Heart left ventricle (tissue), 16 donors: ENCODE measurements around the gene CEP131. TPM values are rescaled to one million over a fixed set of nuclear protein-coding genes. Genes with fewer than 3 reads are reported as not detected.

Experiments
- ATAC-seq, 4 donors: fragments of 200-7000 bp; cut with Tn5 transposase; one replicate each; pipeline ENCODE4 v1.9.1; 2020 to 2022; ENCODE audit warnings: moderate library complexity in 4 of 4, mild to moderate bottlenecking in 3 of 4, moderate number of reproducible peaks in 1 of 4
- DNase-seq, 5 donors: peaks; one replicate each; pipeline ENCODE4 v3.0.0-alpha.2; 2020
- H3K27ac ChIP-seq, 12 donors: fragments of 200-600 bp; sonication (generic) in 4 of 12; one replicate each; pipeline versions ENCODE4 v1.5.0 to v1.8.0; 2016 to 2022; ENCODE audit warnings: mild to moderate bottlenecking in 2 of 12
- H3K27me3 ChIP-seq, 9 donors: fragments of 200-600 bp; sonication (generic) in 2 of 9; one replicate each; pipeline versions ENCODE4 v1.5.1 to v1.8.0; 2016 to 2022; ENCODE audit warnings: mild to moderate bottlenecking in 3 of 9
- H3K36me3 ChIP-seq, 9 donors: fragments of 200-600 bp; sonication (generic) in 2 of 9; one replicate each; pipeline versions ENCODE4 v1.5.0 to v1.8.0; 2018 to 2022; ENCODE audit warnings: mild to moderate bottlenecking in 2 of 9
- H3K4me1 ChIP-seq, 12 donors: fragments of 200-600 bp; sonication (generic) in 4 of 12; one replicate each; pipeline versions ENCODE4 v1.5.0 to v1.8.0; 2016 to 2022; ENCODE audit warnings: mild to moderate bottlenecking in 3 of 12
- H3K4me3 ChIP-seq, 12 donors: fragments of 200-600 bp; sonication (generic) in 4 of 12; one replicate each; pipeline versions ENCODE4 v1.5.0 to v1.8.0; 2017 to 2022; ENCODE audit warnings: mild to moderate bottlenecking in 9 of 12, moderate library complexity in 4 of 12
- H3K9me3 ChIP-seq, 12 donors: fragments of 200-600 bp; sonication (generic) in 4 of 12; one replicate each; pipeline versions ENCODE4 v1.5.0 to v1.8.0; 2016 to 2022; ENCODE audit warnings: mild to moderate bottlenecking in 1 of 12
- CTCF ChIP-seq, 12 donors: fragments of 200-600 bp; sonication (generic) in 4 of 12; IDR thresholded peaks; one replicate each; pipeline versions ENCODE4 v1.5.0 to v1.8.0; 2018 to 2022; ENCODE audit warnings: antibody characterized with exemption in 12 of 12, mild to moderate bottlenecking in 5 of 12
- POLR2A ChIP-seq, 2 donors: fragments of 450-650 bp; IDR thresholded peaks; one replicate each; pipeline ENCODE4 v1.6.1; 2017; ENCODE audit warnings: antibody characterized with exemption in 2 of 2, mild to moderate bottlenecking in 2 of 2, moderate library complexity in 2 of 2
- WGBS, 4 donors: extraction: QIAGEN DNeasy Blood & Tissue Kit in 2 of 4; methylation state at CpG; one replicate each; pipeline versions ENCODE4 v1.1.5 to v1.1.7; 2013 to 2018; 5-methylcytosine and 5-hydroxymethylcytosine counted together
- intact Hi-C, 10 donors: fragments of 100-400 bp; cut with DNase I; formaldehyde crosslinking; loops; one replicate each; pipeline versions ENCODE4 v1.11.1 to v1.14.2; 2022
- polyA plus RNA-seq, 2 donors: library from polyadenylated mRNA; stranded (reverse); fragments of 200-250 nt; gene quantifications; one replicate each; pipeline ENCODE4 v1.2.3, GENCODE V29; 2013
- total RNA-seq, 9 donors: library from RNA; depleted of rRNA in 2 of 9; stranded (reverse); fragments of >200 nt in 2 of 9; fragmentation: NEBNext Ultra II Directional in 3 of 9; extraction: Animal tissue kit (Norgen Biotek cat#: 25700) in 3 of 9; gene quantifications; one replicate each; pipeline versions ENCODE4 v1.1.0 to v1.2.4, GENCODE V29; 2016 to 2023
- donor health status: ischemic (EF 13 %, LVEDD 7.1; RV severe dilation, severe dysfunction).
- donor health status: healthy with polysubstance abuse.
- donor health status: DM: no; HTN: yes; CAD: no.
- donor health status: DM: no; HTN: no; CAD: no.
- donor health status: ischemic (EF 25% LVEDD 6.9; RV normal size, moderate dysfunction).
- donor health status: ischemic (EF 25% LVEDD 5.7; RV mildly dilated, moderate dysfunction).
- donor health status: healthy.
- donor health status: DM: yes; HTN: yes; CAD: no.
- donor health status: ischemic (EF 35%, LVEDD 5.7; RV mildly dilated, moderate dysfunction).
- donor health status: nonischemic (EF 11% LVEDD 7.7; RV severe dilation, severe dysfunction).
- donor health status: DM: yes; HTN: yes; CAD: no.
- donor health status: PGD.
- donor health status: ischemic (EF 29% LVEDD 5.4; RV normal size, mild dysfunction).
- donor health status: nonischemic (EF 23%, LVEDD 6.1; RV moderate dilation, normal function).

CEP131 gene
- total and polyA plus RNA-seq, 11 donors = 7.0 to 15.8 (median 8.9) TPM

GRCh38 chr17:81222620-81222905, 202 bp downstream of the CEP131 start:
- peak overlapping the region in 5 of 12 donors; percentile 11 to 58 (median 45) for H3K27ac ChIP-seq
- H3K27me3 ChIP-seq = no peaks in the 10 kb centered on the region
- intact Hi-C loops = no loop called here
- peak in 2 of 4 donors; percentile 3 to 5 for ATAC-seq
- DNase-seq = no peak
- peaks cover 6 to 25% (median 18%) of the 10 kb centered on the region in 12 donors for H3K4me1 ChIP-seq
- peaks cover 0 to 12% (median 0%) of the 10 kb centered on the region in 12 donors for H3K9me3 ChIP-seq
- TF ChIP-seq CTCF (IDR thresholded peaks at IDR 0.05) = no peak
- no peak for TF ChIP-seq POLR2A (IDR thresholded peaks at IDR 0.05)
- peak overlapping the region; percentile 55 to 96 (median 80) for H3K4me3 ChIP-seq
- H3K36me3 ChIP-seq = peaks cover 0 to 12% (median 3%) of the 10 kb centered on the region in 9 donors
- WGBS, 4 donors = 0 to 1% (median 0%) methylated on average over 2 to 30 of the region's 30 CpGs

GRCh38 chr17:81221842-81222619, 734 bp downstream of the CEP131 start:
- H3K9me3 ChIP-seq = peaks cover 0 to 11% (median 0%) of the 10 kb centered on the region in 12 donors
- DNase-seq = no peak
- no peak for TF ChIP-seq CTCF (IDR thresholded peaks at IDR 0.05)
- TF ChIP-seq POLR2A (IDR thresholded peaks at IDR 0.05) = no peak
- H3K27ac ChIP-seq = peak overlapping the region in 4 of 12 donors; percentile 39 to 58 (median 46)
- H3K4me1 ChIP-seq = peaks cover 6 to 25% (median 18%) of the 10 kb centered on the region in 12 donors
- intact Hi-C loops = no loop called here
- ATAC-seq = peak in 2 of 4 donors; percentile 0 to 1
- 15 to 21% (median 18%) methylated on average over 14 to 24 of the region's 24 CpGs for WGBS, 4 donors
- H3K36me3 ChIP-seq = peaks cover 0 to 12% (median 3%) of the 10 kb centered on the region in 9 donors
- H3K4me3 ChIP-seq = peak overlapping the region; percentile 55 to 96 (median 80)
- no peaks in the 10 kb centered on the region for H3K27me3 ChIP-seq

GRCh38 chr17:81221371-81221841, 1.4 kb downstream of the CEP131 start:
- peaks cover 0 to 5% (median 0%) of the 10 kb centered on the region in 12 donors for H3K9me3 ChIP-seq
- H3K4me1 ChIP-seq = peaks cover 6 to 25% (median 18%) of the 10 kb centered on the region in 12 donors
- no peak overlapping the region for H3K27ac ChIP-seq
- no peaks in the 10 kb centered on the region for H3K27me3 ChIP-seq
- H3K36me3 ChIP-seq = peaks cover 0 to 12% (median 3%) of the 10 kb centered on the region in 9 donors
- no peak for TF ChIP-seq CTCF (IDR thresholded peaks at IDR 0.05)
- no peak for TF ChIP-seq POLR2A (IDR thresholded peaks at IDR 0.05)
- H3K4me3 ChIP-seq = peak overlapping the region in 9 of 12 donors; percentile 62 to 94 (median 82)
- DNase-seq (no peak), ATAC-seq (no peak)
- intact Hi-C loops = no loop called here
- 68 to 72% (median 69%) methylated on average over 10 to 11 of the region's 11 CpGs for WGBS, 4 donors

GRCh38 chr17:81219476-81220180, 3.1 kb downstream of the CEP131 start:
- peaks cover 0 to 12% (median 3%) of the 10 kb centered on the region in 9 donors for H3K36me3 ChIP-seq
- no peak overlapping the region for H3K4me3 ChIP-seq
- H3K27ac ChIP-seq = no peak overlapping the region
- WGBS, 4 donors = 91 to 97% (median 96%) methylated on average over 14 to 24 of the region's 24 CpGs
- H3K9me3 ChIP-seq = no peaks in the 10 kb centered on the region
- intact Hi-C loops = no loop called here
- ATAC-seq (no peak), DNase-seq (no peak)
- TF ChIP-seq CTCF (IDR thresholded peaks at IDR 0.05) (no peak), POLR2A (IDR thresholded peaks at IDR 0.05) (no peak)
- H3K27me3 ChIP-seq = no peaks in the 10 kb centered on the region
- H3K4me1 ChIP-seq = peaks cover 6 to 25% (median 18%) of the 10 kb centered on the region in 12 donors
